Transverse colon (tissue), 4 donors: ENCODE results near the gene ADIRF. TPM values are rescaled to one million over a fixed set of nuclear protein-coding genes. Genes with fewer than 3 reads are reported as not detected.
"Not testable (repeated sequence)": the region's sequence is repeated elsewhere in the genome, so short reads cannot be mapped to it uniquely, and the experiment has no call there.

Experiments
- DNase-seq: peaks from one replicate; pipeline ENCODE4 v3.0.0-alpha.2; 2019
- H3K27ac ChIP-seq, 4 donors: fragments of 200-600 bp; sonication (generic); 2 replicates each; pipeline ENCODE4 v1.5.1; 2016 to 2018; ENCODE audit warnings: inconsistent platforms in 4 of 4
- H3K27me3 ChIP-seq: fragments of 200-600 bp; sonication (generic); 2 replicates; pipeline ENCODE4 v1.5.1; 2017; ENCODE audit warnings: inconsistent platforms
- H3K36me3 ChIP-seq, 4 donors: fragments of 200-600 bp; sonication (generic); 2 replicates each; pipeline ENCODE4 v1.5.1; 2017 to 2019; ENCODE audit warnings: inconsistent platforms in 4 of 4
- H3K4me1 ChIP-seq, 4 donors: fragments of 200-600 bp; sonication (generic); 2 replicates each; pipeline ENCODE4 v1.5.1; 2017 to 2020; ENCODE audit warnings: inconsistent platforms in 4 of 4
- H3K4me3 ChIP-seq, 4 donors: fragments of 200-600 bp; sonication (generic); 1 replicate in 1 of 4; 2 replicates in 3 of 4; pipeline versions ENCODE4 v1.5.1 to v1.6.1; 2017 to 2019; ENCODE audit warnings: inconsistent platforms in 4 of 4
- H3K9me3 ChIP-seq, 2 donors: fragments of 200-600 bp; sonication (generic); 2 replicates each; pipeline ENCODE4 v1.5.1; 2017 to 2019; ENCODE audit warnings: inconsistent platforms in 2 of 2
- WGBS, 2 donors: methylation state at CpG; one replicate each; pipeline ENCODE4 v1.1.5; 2018; ENCODE audit warnings: low coverage in 1 of 2; 5-methylcytosine and 5-hydroxymethylcytosine counted together
- in situ Hi-C, 4 donors: fragments of 200-750 bp; cut with MboI; loops; one replicate each; pipeline versions ENCODE4 v1.15.0 to v1.15.1; 2017; ENCODE audit warnings: low sequenced_read_pairs in 3 of 4, low pct_ligation_motif_present in 1 of 4, low pct_unique_long_range_greater_than_20kb in 1 of 4
- intact Hi-C: fragments of 100-400 bp; cut with DNase I; formaldehyde crosslinking; loops from one replicate; pipeline ENCODE4 v1.15.1; 2023; ENCODE audit warnings: low total_unique reads
- small RNA-seq, 4 donors: library from RNA; depleted of rRNA; stranded (forward); fragments of <200 nt; gene quantifications; one replicate each; pipeline ENCODE3, GENCODE V24; 2016
- total RNA-seq, 4 donors: library from RNA; depleted of rRNA; stranded (reverse); fragments of >200 nt; gene quantifications; one replicate each; pipeline ENCODE4 v1.1.0, GENCODE V29; 2016

Gene ADIRF
- total RNA-seq, 4 donors from 2014 or later = 35.0 to 194 (median 117) TPM

GRCh38 chr10:87019504-87019903, 51.2 kb downstream of the ADIRF start:
- intact Hi-C loops, H3K9me3 ChIP-seq: not testable (repeated sequence)

GRCh38 chr10:87020056-87020455, 51.8 kb downstream of the ADIRF start, which contains the start of gene FAM25A:
Gene FAM25A (plus strand): TSS chr10:87020294. CDS start chr10:87020325, 31 bp downstream.
- in situ Hi-C loops, H3K4me3 ChIP-seq, H3K27me3 ChIP-seq, DNase-seq, H3K36me3 ChIP-seq, H3K27ac ChIP-seq, H3K4me1 ChIP-seq, H3K9me3 ChIP-seq, intact Hi-C loops: not testable (repeated sequence)
- 100% methylated on average over 4 of the region's 9 CpGs; no CpG with 5 or more reads in 1 of the 2 donors for WGBS, 2 donors

More at GRCh38 chr10:87019504-87019903, 51.2 kb downstream of the ADIRF start:
- H3K27ac ChIP-seq, H3K27me3 ChIP-seq, in situ Hi-C loops, H3K36me3 ChIP-seq, DNase-seq, H3K4me3 ChIP-seq, H3K4me1 ChIP-seq: not testable (repeated sequence)
- WGBS, 2 donors = 67% methylated on average over 1 of the region's 1 CpG; no CpG with 5 or more reads in 1 of the 2 donors

Small RNAs within 50 kb of the gene (small RNA-seq; reads per million reads assigned to genes)
- gene BMS1P3 (0 reads per million in 4 donors), gene FAM25A (0 reads per million in 4 donors)

Other genes starting within 250 kb of the ADIRF start
- 10 to 100 TPM; 29.3 to 45.2 (median 38.0) TPM for gene BMPR1A, start 211.9 kb upstream of the ADIRF start, total RNA-seq
- gene MMRN2, start 10.9 kb upstream of the ADIRF start, total RNA-seq = 10 to 100 TPM in 1 of 4 donors, 1 to 10 TPM in 3; 1.1 to 25.3 (median 8.1) TPM
- gene SNCG, start 9.9 kb upstream of the ADIRF start, total RNA-seq = 1 to 10 TPM in 2 of 4 donors, not detected in 2; 7.4 to 7.5 TPM
- not detected for gene FAM25A, start 51.8 kb downstream of the ADIRF start, total RNA-seq
- 100 to 1,000 TPM; 150 to 293 (median 201) TPM for gene GLUD1, start 126.4 kb downstream of the ADIRF start, total RNA-seq
- gene SHLD2, start 126.7 kb downstream of the ADIRF start, total RNA-seq = 10 to 100 TPM; 21.7 to 43.7 (median 37.3) TPM